Measurements from ENCODE around the gene MAPRE3.

The MAPRE3 gene

GRCh38 chr2:27014771-27015433 is 44.5 kb downstream of the MAPRE3 start:
- no peak overlapping the region for H3K9ac ChIP-seq (ENCODE audit: low read depth, low read length)
- H3K27me3 ChIP-seq (ENCODE audit: control insufficient read depth, insufficient read depth, low read length), result no peaks in the 10 kb centered on the region
- H3K9me3 ChIP-seq (ENCODE audit: control insufficient read depth, insufficient read depth, low read length), result peaks cover 7% of the 10 kb centered on the region; the same call in 1 of the 2 replicates
- no peak overlapping the region for H3K27ac ChIP-seq (ENCODE audit: low read depth, low read length)
- H3K36me3 ChIP-seq (ENCODE audit: control insufficient read depth, insufficient read depth, low read length), result no peaks in the 10 kb centered on the region
- H3K4me1 ChIP-seq (ENCODE audit: control insufficient read depth, insufficient read depth, low read length), result no peaks in the 10 kb centered on the region
- no peak overlapping the region for H3K4me3 ChIP-seq (ENCODE audit: low read depth, low read length)

GRCh38 chr2:27016801-27017325 is 46.4 kb downstream of the MAPRE3 start:
- H3K4me3 ChIP-seq (ENCODE audit: low read depth, low read length), result no peak overlapping the region
- no peaks in the 10 kb centered on the region for H3K4me1 ChIP-seq (ENCODE audit: control insufficient read depth, insufficient read depth, low read length)
- no peak overlapping the region for H3K27ac ChIP-seq (ENCODE audit: low read depth, low read length)
- no peaks in the 10 kb centered on the region for H3K27me3 ChIP-seq (ENCODE audit: control insufficient read depth, insufficient read depth, low read length)
- H3K9ac ChIP-seq (ENCODE audit: low read depth, low read length), result no peak overlapping the region
- H3K36me3 ChIP-seq (ENCODE audit: control insufficient read depth, insufficient read depth, low read length), result no peaks in the 10 kb centered on the region
- peaks cover 7% of the 10 kb centered on the region; the same call in 1 of the 2 replicates for H3K9me3 ChIP-seq (ENCODE audit: control insufficient read depth, insufficient read depth, low read length)

GRCh38 chr2:27018142-27018541 is 47.7 kb downstream of the MAPRE3 start:
- H3K36me3 ChIP-seq (ENCODE audit: control insufficient read depth, insufficient read depth, low read length), result no peaks in the 10 kb centered on the region
- no peaks in the 10 kb centered on the region for H3K27me3 ChIP-seq (ENCODE audit: control insufficient read depth, insufficient read depth, low read length)
- no peaks in the 10 kb centered on the region for H3K4me1 ChIP-seq (ENCODE audit: control insufficient read depth, insufficient read depth, low read length)
- H3K9me3 ChIP-seq (ENCODE audit: control insufficient read depth, insufficient read depth, low read length), result peaks cover 3% of the 10 kb centered on the region; the same call in 1 of the 2 replicates
- no peak overlapping the region for H3K4me3 ChIP-seq (ENCODE audit: low read depth, low read length)
- no peak overlapping the region for H3K27ac ChIP-seq (ENCODE audit: low read depth, low read length)
- no peak overlapping the region for H3K9ac ChIP-seq (ENCODE audit: low read depth, low read length)

- no peak overlapping the region for H3K9ac ChIP-seq (ENCODE audit: low read depth, low read length)
- H3K27ac ChIP-seq (ENCODE audit: low read depth, low read length), result no peak overlapping the region
- H3K9me3 ChIP-seq (ENCODE audit: control insufficient read depth, insufficient read depth, low read length), result no peaks in the 10 kb centered on the region
- H3K27me3 ChIP-seq (ENCODE audit: control insufficient read depth, insufficient read depth, low read length), result no peaks in the 10 kb centered on the region
- H3K36me3 ChIP-seq (ENCODE audit: control insufficient read depth, insufficient read depth, low read length), result no peaks in the 10 kb centered on the region
- no peaks in the 10 kb centered on the region for H3K4me1 ChIP-seq (ENCODE audit: control insufficient read depth, insufficient read depth, low read length)
- H3K4me3 ChIP-seq (ENCODE audit: low read depth, low read length), result no peak overlapping the region
These were observed 49.0 kb downstream of the MAPRE3 start for GRCh38 chr2:27019459-27019858.

GRCh38 chr2:27019931-27020855 is 49.8 kb downstream of the MAPRE3 start:
- H3K27ac ChIP-seq (ENCODE audit: low read depth, low read length), result no peak overlapping the region
- H3K9ac ChIP-seq (ENCODE audit: low read depth, low read length), result no peak overlapping the region
- H3K4me1 ChIP-seq (ENCODE audit: control insufficient read depth, insufficient read depth, low read length), result no peaks in the 10 kb centered on the region
- no peaks in the 10 kb centered on the region for H3K27me3 ChIP-seq (ENCODE audit: control insufficient read depth, insufficient read depth, low read length)
- no peaks in the 10 kb centered on the region for H3K36me3 ChIP-seq (ENCODE audit: control insufficient read depth, insufficient read depth, low read length)
- H3K9me3 ChIP-seq (ENCODE audit: control insufficient read depth, insufficient read depth, low read length), result no peaks in the 10 kb centered on the region
- no peak overlapping the region for H3K4me3 ChIP-seq (ENCODE audit: low read depth, low read length)

- Histone ChIP-seq H3K27me3 (ENCODE audit: control insufficient read depth, insufficient read depth, low read length) (no peaks in the 10 kb centered on the region), H3K27ac (ENCODE audit: low read depth, low read length) (no peak overlapping the region), H3K4me3 (ENCODE audit: low read depth, low read length) (no peak overlapping the region), H3K36me3 (ENCODE audit: control insufficient read depth, insufficient read depth, low read length) (no peaks in the 10 kb centered on the region; the same call in 1 of the 2 replicates), H3K9ac (ENCODE audit: low read depth, low read length) (no peak overlapping the region), H3K4me1 (ENCODE audit: control insufficient read depth, insufficient read depth, low read length) (no peaks in the 10 kb centered on the region), H3K9me3 (ENCODE audit: control insufficient read depth, insufficient read depth, low read length) (no peaks in the 10 kb centered on the region)
These were observed 51.0 kb downstream of the MAPRE3 start for GRCh38 chr2:27021253-27022049.

GRCh38 chr2:27023740-27024139 is 53.3 kb downstream of the MAPRE3 start:
- no peak overlapping the region for H3K4me3 ChIP-seq (ENCODE audit: low read depth, low read length)
- H3K4me1 ChIP-seq (ENCODE audit: control insufficient read depth, insufficient read depth, low read length), result no peaks in the 10 kb centered on the region
- no peaks in the 10 kb centered on the region for H3K27me3 ChIP-seq (ENCODE audit: control insufficient read depth, insufficient read depth, low read length)
- H3K9ac ChIP-seq (ENCODE audit: low read depth, low read length), result no peak overlapping the region
- no peaks in the 10 kb centered on the region for H3K9me3 ChIP-seq (ENCODE audit: control insufficient read depth, insufficient read depth, low read length)
- no peaks in the 10 kb centered on the region; the same call in 1 of the 2 replicates for H3K36me3 ChIP-seq (ENCODE audit: control insufficient read depth, insufficient read depth, low read length)
- no peak overlapping the region for H3K27ac ChIP-seq (ENCODE audit: low read depth, low read length)

GRCh38 chr2:27024188-27024587 is 53.8 kb downstream of the MAPRE3 start:
- Histone ChIP-seq H3K36me3 (ENCODE audit: control insufficient read depth, insufficient read depth, low read length) (no peaks in the 10 kb centered on the region; the same call in 1 of the 2 replicates), H3K4me1 (ENCODE audit: control insufficient read depth, insufficient read depth, low read length) (no peaks in the 10 kb centered on the region), H3K27ac (ENCODE audit: low read depth, low read length) (no peak overlapping the region), H3K9me3 (ENCODE audit: control insufficient read depth, insufficient read depth, low read length) (no peaks in the 10 kb centered on the region), H3K27me3 (ENCODE audit: control insufficient read depth, insufficient read depth, low read length) (no peaks in the 10 kb centered on the region), H3K4me3 (ENCODE audit: low read depth, low read length) (no peak overlapping the region), H3K9ac (ENCODE audit: low read depth, low read length) (no peak overlapping the region)

GRCh38 chr2:27024812-27025211 is 54.4 kb downstream of the MAPRE3 start:
- H3K27me3 ChIP-seq (ENCODE audit: control insufficient read depth, insufficient read depth, low read length), result no peaks in the 10 kb centered on the region
- no peak overlapping the region for H3K27ac ChIP-seq (ENCODE audit: low read depth, low read length)
- H3K9ac ChIP-seq (ENCODE audit: low read depth, low read length), result no peak overlapping the region
- no peak overlapping the region for H3K4me3 ChIP-seq (ENCODE audit: low read depth, low read length)
- H3K36me3 ChIP-seq (ENCODE audit: control insufficient read depth, insufficient read depth, low read length), result no peaks in the 10 kb centered on the region; the same call in 1 of the 2 replicates
- H3K4me1 ChIP-seq (ENCODE audit: control insufficient read depth, insufficient read depth, low read length), result no peaks in the 10 kb centered on the region
- no peaks in the 10 kb centered on the region for H3K9me3 ChIP-seq (ENCODE audit: control insufficient read depth, insufficient read depth, low read length)

GRCh38 chr2:27025281-27025800 is 54.9 kb downstream of the MAPRE3 start:
- no peaks in the 10 kb centered on the region for H3K4me1 ChIP-seq (ENCODE audit: control insufficient read depth, insufficient read depth, low read length)
- no peaks in the 10 kb centered on the region for H3K27me3 ChIP-seq (ENCODE audit: control insufficient read depth, insufficient read depth, low read length)
- no peak overlapping the region for H3K4me3 ChIP-seq (ENCODE audit: low read depth, low read length)
- no peaks in the 10 kb centered on the region for H3K9me3 ChIP-seq (ENCODE audit: control insufficient read depth, insufficient read depth, low read length)
- no peak overlapping the region for H3K27ac ChIP-seq (ENCODE audit: low read depth, low read length)
- H3K9ac ChIP-seq (ENCODE audit: low read depth, low read length), result no peak overlapping the region
- H3K36me3 ChIP-seq (ENCODE audit: control insufficient read depth, insufficient read depth, low read length), result no peaks in the 10 kb centered on the region; the same call in 1 of the 2 replicates
